Loucy (cell line): ENCODE results near the gene SIRPA.

Source experiments
- CTCF ChIP-seq: fragments of 200-600 bp; sonication (generic); conservative IDR thresholded peaks from 2 replicates; pipeline ENCODE4 v1.5.1; 2014; ENCODE audit warnings: mild to moderate bottlenecking, antibody characterized with exemption, low read length
- EZH2phosphoT487 ChIP-seq: fragments of 200-600 bp; IDR thresholded peaks from 2 replicates; pipeline ENCODE4 v1.6.1; 2018; ENCODE audit warnings: antibody characterized with exemption, mild to moderate bottlenecking, moderate library complexity, borderline replicate concordance

GRCh38 chr20:1924910-1925861, 30.0 kb downstream of the SIRPA start:
- TF ChIP-seq CTCF (peak; percentile 23; the same call in 1 of the 2 replicates), EZH2phosphoT487 (no peak)
